ENCODE measurements around the gene IL10. TPM values are rescaled to one million over a fixed set of nuclear protein-coding genes. Genes with fewer than 3 reads are reported as not detected.

The IL10 gene
- total RNA-seq, 2 experiments from 2014 or later = not detected

DNA sequence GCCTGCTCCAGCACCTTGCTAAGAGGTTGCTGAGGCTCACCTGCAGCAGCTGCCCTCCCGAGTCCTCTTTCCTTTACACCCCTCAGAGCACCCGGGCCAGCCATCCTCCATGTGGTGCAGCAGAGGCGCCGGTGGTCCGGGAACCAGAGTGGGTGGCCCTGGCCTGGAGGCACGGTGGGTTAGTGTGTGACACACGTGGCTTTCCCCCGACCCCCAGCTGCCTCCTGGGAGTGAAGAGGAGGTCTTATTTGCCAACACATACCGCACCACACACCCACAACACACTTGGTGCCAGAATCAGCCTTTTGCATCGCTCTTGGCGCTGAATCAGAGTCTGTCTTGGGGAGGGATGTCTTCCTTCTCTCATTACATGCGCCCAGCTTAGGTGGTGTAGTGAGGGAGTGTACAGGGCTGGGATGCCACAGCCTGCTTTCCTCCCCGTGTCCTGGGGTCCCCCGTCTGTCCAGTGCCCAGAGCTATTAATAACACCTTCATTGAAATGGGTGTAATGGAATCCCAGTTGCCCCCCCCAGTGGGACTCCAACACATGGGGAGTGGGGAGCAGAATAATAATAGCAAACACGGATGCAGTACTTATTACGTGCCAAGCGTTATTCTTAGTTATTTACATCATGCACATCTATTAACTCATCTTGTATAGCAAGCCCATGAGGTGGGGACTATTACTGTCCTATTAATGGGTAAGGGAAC is 49.4 kb downstream of the IL10 start:
- intact Hi-C loops (cut with micrococcal nuclease; ENCODE audit: unreplicated experiment) = no loop called here
- Histone ChIP-seq H4K20me1 (ENCODE audit: insufficient read depth, low read length) (peaks cover 4% of the 10 kb centered on the region; the same call in 1 of the 2 replicates), H3K27ac (ENCODE audit: low read depth, low read length, poor library complexity, severe bottlenecking) (no peak overlapping the region), H3K9me2 (ENCODE audit: insufficient read depth, low read length) (no peaks in the 10 kb centered on the region), H3K9me3 (ENCODE audit: low read length) (no peaks in the 10 kb centered on the region), H3K4me3 (ENCODE audit: low read depth, low read length, poor library complexity, severe bottlenecking) (no peak overlapping the region), H3K4me2 (ENCODE audit: low read length) (no peak overlapping the region), H2AFZ (ENCODE audit: low read length) (no peak overlapping the region), H3K36me3 (ENCODE audit: insufficient read depth, low read length) (no peaks in the 10 kb centered on the region), H3K79me2 (ENCODE audit: insufficient read depth, low read depth, low read length) (no peaks in the 10 kb centered on the region), H3K4me1 (ENCODE audit: insufficient read depth, low read length, poor library complexity, severe bottlenecking) (peaks cover 23% of the 10 kb centered on the region)
- TF ChIP-seq CTCF (conservative IDR thresholded peaks at IDR 0.05; ENCODE audit: low read length) (no peak), EZH2phosphoT487 (IDR thresholded peaks at IDR 0.05; ENCODE audit: borderline replicate concordance, low read depth, low read length) (no peak)
- POLR2A ChIA-PET = interaction anchor here (0.7 to 1.0 kb wide), 2 partner anchors 85 kb away, joined by 3 to 5 read pairs; no protein-coding TSS in a partner anchor
- BruUV-seq (replicated peaks) = no TSS peak
- DNase-seq (ENCODE audit: low spot score) = no peak
- CTCF ChIA-PET (ENCODE audit: unreplicated experiment) = interaction anchor here (0.7 kb wide), 1 partner anchor 209 kb away, joined by 3 read pairs; no protein-coding TSS in a partner anchor

- Histone ChIP-seq H3K9me3 (ENCODE audit: low read length) (no peaks in the 10 kb centered on the region), H3K27ac (ENCODE audit: low read depth, low read length, poor library complexity, severe bottlenecking) (no peak overlapping the region), H3K79me2 (ENCODE audit: insufficient read depth, low read depth, low read length) (no peaks in the 10 kb centered on the region), H3K9me2 (ENCODE audit: insufficient read depth, low read length) (no peaks in the 10 kb centered on the region), H3K4me2 (ENCODE audit: low read length) (no peak overlapping the region), H3K4me3 (ENCODE audit: low read depth, low read length, poor library complexity, severe bottlenecking) (no peak overlapping the region), H4K20me1 (ENCODE audit: insufficient read depth, low read length) (peaks cover 1% of the 10 kb centered on the region; the same call in 1 of the 2 replicates), H3K36me3 (ENCODE audit: insufficient read depth, low read length) (no peaks in the 10 kb centered on the region), H3K4me1 (ENCODE audit: insufficient read depth, low read length, poor library complexity, severe bottlenecking) (peaks cover 36% of the 10 kb centered on the region), H2AFZ (ENCODE audit: low read length) (no peak overlapping the region)
- CTCF ChIA-PET (ENCODE audit: unreplicated experiment) = no interaction called here
- no peak for DNase-seq (ENCODE audit: low spot score)
- POLR2A ChIA-PET = no interaction called here
- intact Hi-C loops (cut with micrococcal nuclease; ENCODE audit: unreplicated experiment) = no loop called here
- BruUV-seq (replicated peaks) = no TSS peak
- TF ChIP-seq CTCF (conservative IDR thresholded peaks at IDR 0.05; ENCODE audit: low read length) = no peak
- TF ChIP-seq EZH2phosphoT487 (IDR thresholded peaks at IDR 0.05; ENCODE audit: borderline replicate concordance, low read depth, low read length) = no peak
These were observed 50.8 kb downstream of the IL10 start for GRCh38 chr1:206721454-206721853.
